HG02642 (cell line): ENCODE measurements around the gene MRGPRG.

Experiments
- ATAC-seq: cut with Tn5 transposase; IDR thresholded peaks from one replicate; pipeline ENCODE4 v1.9.1; 2021; ENCODE audit warnings: mild to moderate bottlenecking; ENCODE audit not compliant: unreplicated experiment, poor library complexity

The MRGPRG gene

DNA sequence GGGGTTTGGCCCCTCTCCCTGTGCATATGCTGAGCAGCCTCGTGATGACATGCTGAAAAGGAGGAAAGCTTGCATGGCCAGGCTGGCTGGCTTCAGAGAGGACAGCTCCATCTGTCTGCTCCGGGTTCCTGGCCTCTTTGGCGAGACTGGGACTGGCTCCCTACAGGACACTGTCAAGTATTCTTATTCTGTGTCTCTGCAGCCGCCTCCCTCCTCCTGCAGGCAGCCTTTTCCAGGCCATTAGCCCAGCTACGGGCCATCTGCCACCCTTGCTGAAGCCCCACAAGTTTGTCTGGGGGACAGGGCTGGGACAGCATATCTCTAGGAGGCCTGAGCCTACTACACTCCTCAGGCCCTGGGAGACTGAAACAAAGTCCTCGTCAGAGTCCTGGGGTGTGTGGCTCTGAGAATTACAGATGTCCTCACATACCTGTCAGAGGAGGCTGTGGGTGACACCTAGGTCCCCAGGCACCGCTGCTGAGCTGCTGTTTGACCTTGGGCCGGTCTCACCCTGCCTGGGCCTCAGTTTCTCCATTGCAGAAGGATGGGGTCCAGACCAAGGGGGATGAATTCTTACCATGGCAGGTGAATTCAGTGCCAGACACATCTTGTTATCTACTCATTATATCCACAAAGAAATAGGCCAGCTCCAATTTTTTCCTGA is 11.0 kb downstream of the MRGPRG start:
- no peak for ATAC-seq

DNA sequence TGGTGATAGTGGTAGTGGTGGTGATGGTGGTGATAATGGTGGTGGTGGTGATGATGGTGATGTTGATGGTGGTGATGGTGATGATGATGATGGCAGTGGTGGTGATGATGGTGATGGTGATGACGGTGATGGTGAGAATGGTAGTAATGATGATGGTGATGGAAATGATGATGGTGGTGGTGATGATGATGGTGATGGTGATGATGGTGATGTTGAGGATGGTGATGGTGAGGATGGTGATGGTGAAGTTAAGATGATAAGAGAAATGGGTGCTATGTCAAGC is 11.8 kb downstream of the MRGPRG start:
- no peak for ATAC-seq

DNA sequence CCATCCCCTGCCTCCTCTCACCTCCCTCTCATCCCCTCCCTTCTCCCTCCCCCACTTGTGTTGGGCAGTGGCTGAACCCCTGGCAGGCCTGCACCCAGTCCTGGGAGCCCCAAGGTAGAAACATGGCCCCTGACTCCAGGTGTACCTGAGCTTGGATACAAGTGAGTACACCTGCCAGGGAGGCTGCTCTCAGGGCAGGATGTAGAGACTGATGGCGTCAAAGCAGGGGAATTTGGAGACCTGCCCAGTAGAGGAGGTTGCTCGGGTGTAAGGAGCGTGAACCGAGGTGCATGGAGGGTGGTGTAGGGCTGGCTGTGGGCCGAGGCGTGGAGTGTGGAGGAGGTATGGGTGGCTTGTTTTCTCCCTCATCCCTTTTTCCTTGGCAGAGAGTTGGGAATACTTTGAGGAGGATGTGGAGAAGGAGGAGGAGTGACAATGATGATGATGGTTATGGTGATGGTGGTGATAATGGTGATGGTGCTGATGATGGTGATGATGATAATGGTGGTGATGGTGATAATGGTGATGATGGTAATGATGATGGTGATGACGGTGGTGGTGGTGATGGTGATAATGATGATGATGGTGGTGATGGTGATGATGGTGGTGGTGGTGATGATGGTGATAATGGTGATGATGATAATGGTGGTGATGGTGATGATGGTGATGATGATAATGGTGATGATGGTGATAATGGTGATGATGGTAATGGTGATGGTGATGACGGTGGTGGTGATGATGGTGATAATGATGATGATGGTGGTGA is 12.3 kb downstream of the MRGPRG start:
- ATAC-seq, result no peak

DNA sequence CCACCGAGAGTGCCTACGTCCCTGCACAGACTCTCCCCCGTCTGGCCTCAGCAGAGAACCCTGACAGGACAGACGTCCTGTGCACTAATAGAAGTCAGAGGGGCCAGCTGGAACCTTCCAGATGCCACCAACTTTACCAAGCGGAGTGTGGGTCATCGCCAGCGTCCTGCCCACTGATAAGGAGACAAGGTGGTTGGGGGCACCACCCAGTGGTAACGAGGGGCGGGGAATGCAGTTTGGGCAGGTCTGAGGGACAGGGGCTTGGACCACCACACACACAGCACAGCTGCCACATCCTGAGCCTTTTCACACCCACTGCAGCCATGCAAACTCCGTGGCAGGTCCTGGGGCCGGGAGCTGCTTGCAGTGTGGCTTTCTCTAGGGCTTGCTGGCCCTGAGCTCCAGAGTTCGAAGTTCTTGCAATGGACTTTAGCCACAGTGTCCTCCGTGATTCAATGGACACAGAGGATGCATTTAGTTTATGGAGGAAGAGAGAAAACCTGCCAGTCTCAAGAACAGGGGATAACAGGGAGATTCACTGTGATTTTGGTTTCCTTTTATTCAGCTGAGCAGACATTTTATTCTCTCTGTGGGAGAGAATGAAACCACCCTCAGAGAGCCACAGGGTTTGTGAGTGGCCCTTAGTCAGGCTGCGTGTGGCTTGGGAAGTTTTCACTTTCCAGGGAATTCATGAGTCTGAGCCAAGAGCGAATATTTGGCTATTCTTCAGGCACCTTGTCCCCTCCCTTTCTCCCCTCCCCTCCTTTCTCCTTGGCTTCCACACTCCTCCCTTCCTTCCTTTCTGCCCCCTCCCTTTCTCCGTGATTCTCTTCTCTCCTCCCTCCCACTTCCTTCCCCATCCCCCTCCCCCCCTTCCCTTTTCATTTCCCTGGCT is 13.1 kb downstream of the MRGPRG start:
- ATAC-seq, result no peak

DNA sequence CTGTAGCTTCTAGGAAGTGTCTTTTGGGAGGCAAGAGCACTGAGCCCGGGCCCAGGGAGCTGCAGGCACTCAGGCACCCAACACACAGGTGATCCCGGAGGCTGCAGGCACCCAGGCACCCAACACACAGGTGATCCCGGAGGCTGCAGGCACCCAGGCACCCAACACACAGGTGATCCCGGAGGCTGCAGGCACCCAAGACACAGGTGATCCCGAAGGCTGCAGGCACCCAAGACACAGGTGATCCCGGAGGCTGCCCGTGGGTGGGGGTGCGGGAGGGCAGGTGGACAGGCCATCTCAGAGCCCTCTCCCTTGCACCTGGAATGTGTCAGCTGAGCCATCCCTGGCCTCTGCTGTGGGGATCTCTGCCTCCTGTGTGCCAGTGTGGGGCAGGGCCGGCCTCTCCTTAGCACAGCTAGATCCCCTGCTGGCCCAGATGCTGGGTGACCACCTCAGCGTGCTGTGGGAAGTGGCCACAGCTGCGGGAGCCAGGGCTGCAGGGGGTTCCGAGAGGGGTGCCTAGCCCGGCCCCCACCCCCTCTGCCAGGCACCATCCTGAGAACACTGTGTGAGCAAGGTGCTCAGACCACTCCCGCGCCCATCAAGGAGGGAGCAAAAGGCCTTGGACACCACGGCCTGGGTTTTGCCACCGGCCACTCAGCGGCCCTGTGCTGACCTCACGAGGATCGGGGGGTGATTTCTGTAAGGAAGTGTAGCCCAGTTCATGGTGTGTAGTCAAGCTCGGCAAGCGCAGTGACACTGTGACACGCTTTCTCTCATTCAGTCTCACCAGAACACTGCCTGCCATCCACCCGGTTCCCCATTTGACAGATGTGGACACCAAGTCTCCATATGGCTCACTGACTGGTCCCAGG is 14.2 kb downstream of the MRGPRG start:
- no peak for ATAC-seq

DNA sequence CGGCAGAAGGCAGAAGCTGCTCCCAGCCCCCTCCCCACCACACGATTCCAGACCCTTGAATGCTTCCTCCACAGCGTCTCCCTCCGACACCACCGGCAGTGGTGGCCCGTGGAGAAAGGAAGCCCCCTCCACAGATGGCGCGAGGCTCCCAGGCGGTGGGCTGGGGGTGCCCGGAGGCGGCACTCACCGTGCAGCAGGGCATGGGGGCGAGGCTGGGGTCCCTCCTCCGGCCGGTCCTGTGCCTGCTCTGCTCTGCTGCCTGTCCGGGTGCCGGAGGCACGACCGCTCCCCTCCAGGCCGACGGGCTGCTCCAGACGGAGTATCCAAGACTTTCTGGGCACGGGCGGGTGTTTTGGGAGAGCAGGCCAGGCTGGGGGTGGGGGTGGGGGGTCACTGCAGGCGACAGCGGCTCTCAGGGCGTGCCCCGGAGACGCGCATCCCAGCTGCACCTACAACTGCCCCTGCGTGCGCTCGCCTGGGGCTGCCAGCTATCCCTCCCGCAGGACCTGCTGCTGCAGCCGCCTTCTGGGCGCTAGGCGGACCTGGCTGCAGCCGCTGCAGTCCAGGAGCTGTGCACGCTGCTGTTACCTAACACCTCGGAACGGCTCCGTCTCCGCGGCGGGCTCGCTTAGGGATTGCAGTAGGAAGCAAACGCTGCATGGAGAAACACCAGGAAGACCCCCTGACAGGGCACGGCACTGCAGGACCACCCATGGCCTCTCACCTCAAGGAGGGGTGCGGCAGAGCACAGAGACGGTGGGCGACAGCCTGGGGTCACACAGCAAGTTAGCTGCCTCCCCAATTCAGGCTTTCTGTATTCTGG is 15.2 kb downstream of the MRGPRG start:
- no peak for ATAC-seq

DNA sequence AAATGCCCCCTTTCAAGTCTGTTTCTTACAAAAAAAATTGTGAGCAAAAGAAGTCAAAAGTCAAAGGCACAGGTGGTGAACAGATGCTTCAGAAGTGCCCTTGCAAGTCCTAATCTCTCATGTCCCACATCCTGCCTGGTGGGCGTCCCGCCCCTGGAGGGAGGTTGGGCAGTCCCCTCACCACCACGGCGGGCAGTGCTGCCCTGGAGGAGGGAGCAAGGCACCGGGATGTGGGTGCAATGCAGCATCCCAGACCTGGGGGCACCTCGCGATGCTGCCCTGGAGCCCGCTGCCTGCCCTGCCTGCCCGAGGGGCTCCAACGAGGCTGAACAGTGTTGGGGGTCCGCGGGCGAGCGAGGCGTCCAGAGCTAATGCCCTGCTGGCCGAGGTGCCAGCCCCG is 15.9 kb downstream of the MRGPRG start:
- ATAC-seq, result no peak

DNA sequence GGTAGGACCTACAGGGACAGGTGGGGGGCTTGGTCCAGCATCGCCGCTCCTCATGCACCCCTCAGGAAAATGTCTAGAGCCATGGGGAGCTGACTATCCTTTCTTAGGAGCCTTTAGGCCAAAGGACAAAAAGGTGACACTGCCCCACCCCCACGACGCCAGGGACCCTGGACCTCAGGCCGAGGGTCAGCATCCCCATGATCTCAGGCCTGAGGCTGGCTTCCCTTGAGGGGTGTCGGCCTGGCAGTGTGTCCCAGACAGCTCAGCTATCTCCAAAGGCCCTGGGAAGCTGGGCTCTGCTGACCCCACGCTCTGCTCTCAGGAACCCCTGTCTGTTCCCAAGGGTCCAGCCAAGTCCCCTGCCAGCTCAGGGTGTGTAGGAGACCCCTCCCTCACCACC is 16.3 kb downstream of the MRGPRG start:
- no peak for ATAC-seq

DNA sequence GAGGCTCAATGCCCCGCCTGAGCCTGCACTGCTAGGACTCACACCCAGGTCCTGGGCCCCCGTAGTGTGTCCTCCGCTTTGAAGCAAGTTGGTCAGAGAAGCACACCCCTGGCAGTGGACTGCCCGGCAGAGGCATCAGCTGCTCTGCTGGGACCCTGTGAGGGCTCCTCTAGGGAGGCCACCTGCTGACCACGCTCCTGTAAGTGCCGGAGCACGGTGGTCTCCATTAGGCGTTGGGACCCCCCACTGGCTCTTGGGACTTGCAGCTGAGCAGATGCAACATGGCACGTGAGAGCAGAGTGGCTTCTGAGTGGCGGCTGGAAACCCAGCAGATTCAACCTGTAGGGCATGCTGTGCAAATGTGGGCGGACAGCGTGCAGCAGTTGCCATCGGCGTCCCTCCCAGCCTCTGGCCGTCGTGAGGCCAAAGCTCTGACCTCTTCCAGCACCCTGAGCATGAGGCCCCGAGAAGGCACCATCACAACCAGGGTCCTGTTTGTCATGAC is 16.9 kb downstream of the MRGPRG start:
- no peak for ATAC-seq

DNA sequence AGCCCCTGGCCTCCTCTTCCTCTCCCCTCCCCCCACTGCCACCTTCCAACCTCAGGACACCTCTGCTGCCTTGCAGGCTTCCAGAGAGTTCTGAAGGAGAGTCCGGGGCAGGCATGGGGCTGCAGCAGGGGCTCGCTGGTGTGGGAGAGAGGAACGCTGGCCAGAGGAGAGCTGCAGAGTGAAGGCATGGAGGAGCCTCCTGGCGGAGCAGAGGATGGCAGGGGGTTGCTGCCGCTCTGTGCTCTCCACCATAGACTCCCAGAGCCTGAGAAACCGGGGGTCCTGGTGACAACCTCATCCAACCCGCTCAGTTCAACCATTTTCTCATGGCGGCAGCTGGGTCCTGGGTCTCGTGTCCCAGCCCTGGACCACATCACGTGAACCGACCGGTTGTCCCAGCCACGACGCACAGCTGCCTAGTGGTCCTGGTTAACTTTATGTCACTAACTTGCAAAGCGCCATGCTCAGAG is 17.5 kb downstream of the MRGPRG start:
- ATAC-seq, result no peak

DNA sequence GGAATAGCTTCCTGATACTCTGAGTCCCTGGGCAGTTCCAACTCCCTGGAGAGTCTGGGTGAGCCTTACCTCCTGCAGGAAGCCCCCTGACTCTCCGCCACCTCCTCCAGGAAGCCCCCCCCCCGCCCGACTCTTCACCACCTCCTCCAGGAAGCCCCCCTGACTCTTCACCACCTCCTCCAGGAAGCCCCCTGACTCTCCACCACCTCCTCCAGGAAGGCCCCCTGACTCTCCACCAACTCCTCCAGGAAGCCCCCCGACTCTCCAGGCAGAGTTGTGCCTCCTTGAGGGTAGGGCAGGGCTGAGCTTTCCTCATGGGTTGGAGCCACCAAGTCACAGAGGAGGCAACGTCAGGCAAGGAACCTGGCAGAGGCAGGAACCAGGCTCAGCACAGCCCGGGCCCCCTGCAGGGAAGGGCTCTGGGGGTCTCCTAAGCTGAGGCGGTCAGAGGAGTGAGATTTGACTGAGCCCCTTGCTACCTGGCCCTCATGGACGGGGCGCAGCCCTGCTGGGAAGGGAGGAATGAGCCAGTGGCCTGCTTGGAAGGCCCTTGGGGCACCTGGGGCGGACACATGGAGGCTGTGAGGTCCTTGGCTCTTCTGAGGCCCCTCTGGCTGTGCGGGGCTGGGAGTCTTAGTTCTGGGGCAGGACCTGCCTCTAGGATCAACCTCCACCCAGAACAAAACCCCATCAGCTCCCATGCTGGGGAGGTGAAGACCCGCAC is 18.1 kb downstream of the MRGPRG start:
- no peak for ATAC-seq

DNA sequence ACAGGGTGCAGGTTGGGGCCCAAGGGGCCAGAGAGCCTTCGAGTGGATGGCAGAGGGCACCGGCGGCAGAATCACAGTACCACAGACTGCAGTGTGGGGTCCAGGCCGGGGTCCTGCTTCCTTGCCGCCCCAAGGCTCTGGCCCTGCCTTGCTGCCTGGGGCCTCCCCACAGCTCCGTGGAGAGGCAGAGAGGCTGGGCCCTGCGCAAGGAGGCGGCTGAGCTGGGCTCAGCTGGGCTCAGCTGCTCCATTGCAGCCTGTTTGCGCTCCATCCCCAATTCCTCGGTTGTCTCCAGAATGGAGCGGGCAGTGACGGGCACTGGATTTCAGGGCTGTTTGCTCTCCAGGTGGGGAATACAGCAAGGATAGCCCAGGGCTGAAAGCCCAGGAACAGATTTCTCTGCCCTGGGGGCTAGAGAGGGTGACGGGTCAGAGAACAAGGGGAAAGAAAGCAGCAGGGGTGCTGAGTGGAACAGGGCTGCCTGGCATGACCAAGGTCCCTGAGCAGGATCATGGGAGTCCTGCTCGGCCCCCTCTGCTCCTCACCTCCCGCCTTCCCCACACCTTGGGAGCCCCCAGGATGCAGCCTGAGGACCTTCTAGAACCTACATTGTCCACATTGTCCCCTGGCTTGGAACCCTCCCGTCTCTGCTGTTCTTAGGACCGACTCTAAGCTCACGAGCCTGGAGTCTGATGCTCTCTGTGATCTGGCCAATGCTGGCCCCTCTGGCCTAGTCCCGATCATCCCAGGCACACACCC is 18.9 kb downstream of the MRGPRG start:
- no peak for ATAC-seq

DNA sequence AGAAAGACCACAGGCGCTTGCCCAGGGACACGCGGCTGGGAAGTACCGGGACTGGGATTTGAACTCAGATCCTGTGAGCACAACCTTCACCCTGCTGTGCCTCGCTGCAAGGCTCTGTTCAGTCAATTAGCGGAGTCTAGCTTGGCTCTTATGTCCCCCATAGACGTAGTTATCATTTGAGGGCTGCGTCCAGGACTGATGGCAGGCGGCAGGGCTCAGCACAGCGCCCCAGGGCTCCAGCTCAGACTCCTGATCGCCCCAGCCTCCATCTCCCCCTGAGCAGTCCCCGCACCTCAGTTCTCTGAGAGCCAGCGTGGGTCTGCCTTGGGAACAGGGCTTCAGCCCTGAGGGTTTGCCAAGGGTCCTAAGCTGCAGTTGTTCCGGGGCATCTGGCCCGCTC is 19.8 kb downstream of the MRGPRG start:
- ATAC-seq, result no peak

DNA sequence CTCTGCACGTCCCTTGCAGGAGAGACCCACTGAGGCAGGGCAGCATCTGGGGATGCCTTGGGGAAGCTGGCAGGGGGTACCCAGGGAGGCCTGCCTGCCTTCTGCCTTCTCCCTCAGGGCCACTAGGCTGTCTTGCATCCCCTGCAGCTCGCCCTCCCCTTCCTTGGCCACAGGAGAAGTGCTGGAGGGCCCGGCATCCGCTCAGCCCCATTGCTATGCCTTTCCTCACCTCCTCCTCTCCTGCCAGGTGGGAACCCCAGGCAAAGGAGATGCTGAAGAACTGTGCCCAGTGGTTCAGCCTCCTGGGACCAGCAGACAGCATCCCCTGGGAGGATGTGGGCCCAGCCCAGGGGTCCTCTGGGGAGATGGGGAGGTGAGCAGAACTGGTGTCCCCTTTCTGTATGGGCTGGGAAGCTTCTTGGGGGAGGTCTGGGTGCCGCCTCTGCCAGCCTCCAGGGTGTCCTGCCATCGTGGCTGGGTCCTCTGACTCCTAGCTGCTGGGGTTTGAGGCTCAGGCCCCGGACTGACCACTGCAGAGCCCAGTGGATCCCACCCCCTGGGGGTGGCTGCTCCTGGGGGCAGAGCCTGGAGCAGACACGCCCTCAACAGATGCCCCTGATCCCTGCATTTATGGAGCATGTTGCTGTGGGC is 20.6 kb downstream of the MRGPRG start:
- ATAC-seq, result no peak

DNA sequence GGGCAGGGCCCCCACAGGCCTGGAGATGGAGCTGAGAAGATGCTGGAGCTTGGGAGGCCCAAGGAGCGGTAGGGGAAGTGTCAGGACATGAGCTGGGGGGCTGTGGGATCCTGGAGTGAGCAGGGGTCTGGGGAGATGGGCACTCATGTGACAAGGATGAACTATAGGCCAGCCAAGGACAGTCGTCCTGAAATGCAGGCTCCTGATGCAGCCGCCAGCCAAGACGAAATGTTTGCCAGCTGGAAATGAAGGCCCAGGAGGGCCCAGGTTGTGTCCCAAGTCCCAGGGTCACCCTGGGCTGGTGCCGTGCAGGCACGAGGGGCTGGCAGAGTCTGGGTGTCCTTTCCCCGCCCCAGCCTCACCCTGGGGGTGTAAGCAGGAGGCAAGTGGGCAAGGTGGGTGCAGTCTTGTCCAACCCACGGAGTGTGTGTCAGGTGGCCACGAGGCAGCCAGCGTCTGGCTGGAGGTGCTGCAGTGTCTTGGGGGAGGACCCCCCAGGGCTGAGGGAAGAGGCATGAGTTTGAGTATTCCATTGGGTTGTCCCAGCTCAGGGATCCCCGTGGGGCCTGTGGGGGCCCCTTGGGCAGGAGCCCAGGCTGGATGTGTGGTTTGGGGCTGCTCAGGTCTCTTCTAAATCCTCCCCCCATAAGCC is 21.4 kb downstream of the MRGPRG start:
- no peak for ATAC-seq

DNA sequence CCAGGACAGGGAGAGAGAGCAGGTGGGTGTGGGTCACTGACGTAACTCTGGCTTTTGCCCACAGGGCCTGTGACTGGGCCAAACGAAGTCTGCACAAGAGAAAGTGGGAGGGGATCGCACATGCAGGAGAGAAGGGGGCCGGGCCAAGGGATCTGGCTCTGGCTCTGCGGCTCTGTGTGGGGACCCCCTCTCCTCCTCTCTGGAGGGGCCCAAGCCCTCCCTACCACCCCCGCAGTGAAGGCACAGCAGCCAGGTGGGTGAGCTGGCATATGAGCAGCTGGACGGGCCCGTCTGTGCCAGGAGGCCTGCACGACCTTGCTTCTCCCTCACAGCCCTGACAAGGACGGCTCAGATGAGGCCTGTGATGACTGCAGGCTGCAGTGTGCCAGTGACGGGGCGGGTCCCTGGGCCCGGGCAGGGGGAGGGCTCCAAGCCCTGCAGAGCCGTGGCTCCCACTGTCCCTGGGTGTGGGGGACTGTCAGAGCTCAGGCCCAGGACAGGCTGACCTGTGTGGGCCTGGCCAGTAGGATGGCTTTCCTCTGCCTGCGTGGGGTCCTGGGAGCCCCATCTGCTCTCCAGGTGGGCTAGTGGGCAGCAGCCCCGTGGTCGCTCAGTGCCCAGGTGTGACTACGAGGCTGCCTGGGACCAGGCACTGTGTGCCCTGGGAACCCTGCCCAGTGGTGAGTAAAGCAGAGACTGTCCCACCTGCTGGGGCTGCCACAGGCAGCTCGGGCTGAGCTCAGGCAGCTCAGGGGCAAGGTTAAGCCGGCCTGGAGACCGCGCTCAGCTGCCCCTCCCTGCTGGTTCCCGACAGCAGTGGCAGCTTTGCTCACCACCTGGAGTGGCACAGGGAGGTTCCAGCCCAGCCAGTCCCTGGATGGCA is 22.2 kb downstream of the MRGPRG start:
- ATAC-seq, result no peak
